Activated CD8-positive, alpha-beta T cell treated with anti-CD3 and anti-CD28 coated beads for 36 hours (primary cell): ENCODE results near the gene ARHGAP20. TPM values are rescaled to one million over a fixed set of nuclear protein-coding genes. Genes with fewer than 3 reads are reported as not detected.

Source experiments
- ATAC-seq: fragments of 200-7000 bp; cut with Tn5 transposase; one replicate; pipeline ENCODE4 v1.10.0; 2021; ENCODE audit warnings: mild to moderate bottlenecking, moderate library complexity
- CTCF ChIA-PET: fragments of 350-600 bp; sonication (Branson Sonifier 250); formaldehyde crosslinking; loops from one replicate; lab custom pipeline; 2021; ENCODE audit warnings: antibody characterized with exemption; lab: Charles Lee
- POLR2A ChIA-PET: fragments of 350-600 bp; sonication (Branson Sonifier 250); formaldehyde crosslinking; loops from one replicate; lab custom pipeline; 2021; ENCODE audit warnings: antibody characterized with exemption; lab: Charles Lee
- DNase-seq: peaks from one replicate; pipeline ENCODE4 v3.0.0-alpha.2; 2020
- H3K27ac Mint-ChIP-seq: one replicate; pipeline ENCODE4 v1.8.0; 2021; ENCODE audit warnings: mild to moderate bottlenecking, mixed read lengths
- H3K27me3 Mint-ChIP-seq: one replicate; pipeline ENCODE4 v1.8.0; 2021; ENCODE audit warnings: mixed read lengths
- H3K36me3 Mint-ChIP-seq: one replicate; pipeline ENCODE4 v1.8.0; 2021; ENCODE audit warnings: low read depth, mixed read lengths
- H3K4me1 Mint-ChIP-seq: one replicate; pipeline ENCODE4 v1.8.0; 2021; ENCODE audit warnings: low read depth, mixed read lengths
- H3K4me3 Mint-ChIP-seq: one replicate; pipeline ENCODE4 v1.8.0; 2021; ENCODE audit warnings: mild to moderate bottlenecking, moderate library complexity, mixed read lengths
- H3K9me3 Mint-ChIP-seq: one replicate; pipeline ENCODE4 v1.8.0; 2021; ENCODE audit warnings: mixed read lengths
- intact Hi-C: fragments of 100-400 bp; cut with micrococcal nuclease; formaldehyde crosslinking; loops from one replicate; pipeline ENCODE4 v1.10.0; 2022
- total RNA-seq, 2 experiments: library from RNA; stranded (reverse); gene quantifications; one replicate each; pipeline ENCODE4 v1.2.3, GENCODE V29; 2021
- TF ChIP-seq, protein P1 (sequence below): fragments of 200-600 bp; IDR thresholded peaks from one replicate; pipeline ENCODE4 v1.8.0; 2022; ENCODE audit warnings: antibody characterized with exemption, mild to moderate bottlenecking

ARHGAP20 gene
- total RNA-seq, 2 experiments from 2014 or later, result 0.25 to 0.45 TPM

- ChIA-PET POLR2A (no interaction called here), CTCF (no interaction called here)
- Mint-ChIP-seq H3K27ac (no peak overlapping the region), H3K4me1 (no peaks in the 10 kb centered on the region), H3K9me3 (peaks cover 3% of the 10 kb centered on the region), H3K4me3 (no peak overlapping the region), H3K27me3 (peaks cover 2% of the 10 kb centered on the region), H3K36me3 (no peaks in the 10 kb centered on the region)
- TF ChIP-seq, protein P1, sequence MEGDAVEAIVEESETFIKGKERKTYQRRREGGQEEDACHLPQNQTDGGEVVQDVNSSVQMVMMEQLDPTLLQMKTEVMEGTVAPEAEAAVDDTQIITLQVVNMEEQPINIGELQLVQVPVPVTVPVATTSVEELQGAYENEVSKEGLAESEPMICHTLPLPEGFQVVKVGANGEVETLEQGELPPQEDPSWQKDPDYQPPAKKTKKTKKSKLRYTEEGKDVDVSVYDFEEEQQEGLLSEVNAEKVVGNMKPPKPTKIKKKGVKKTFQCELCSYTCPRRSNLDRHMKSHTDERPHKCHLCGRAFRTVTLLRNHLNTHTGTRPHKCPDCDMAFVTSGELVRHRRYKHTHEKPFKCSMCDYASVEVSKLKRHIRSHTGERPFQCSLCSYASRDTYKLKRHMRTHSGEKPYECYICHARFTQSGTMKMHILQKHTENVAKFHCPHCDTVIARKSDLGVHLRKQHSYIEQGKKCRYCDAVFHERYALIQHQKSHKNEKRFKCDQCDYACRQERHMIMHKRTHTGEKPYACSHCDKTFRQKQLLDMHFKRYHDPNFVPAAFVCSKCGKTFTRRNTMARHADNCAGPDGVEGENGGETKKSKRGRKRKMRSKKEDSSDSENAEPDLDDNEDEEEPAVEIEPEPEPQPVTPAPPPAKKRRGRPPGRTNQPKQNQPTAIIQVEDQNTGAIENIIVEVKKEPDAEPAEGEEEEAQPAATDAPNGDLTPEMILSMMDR, result no peak
- intact Hi-C loops, result no loop called here
- DNase-seq (no peak), ATAC-seq (no peak)
Measured at GRCh38 chr11:110599207-110599606, 113.0 kb downstream of the ARHGAP20 start.

DNA sequence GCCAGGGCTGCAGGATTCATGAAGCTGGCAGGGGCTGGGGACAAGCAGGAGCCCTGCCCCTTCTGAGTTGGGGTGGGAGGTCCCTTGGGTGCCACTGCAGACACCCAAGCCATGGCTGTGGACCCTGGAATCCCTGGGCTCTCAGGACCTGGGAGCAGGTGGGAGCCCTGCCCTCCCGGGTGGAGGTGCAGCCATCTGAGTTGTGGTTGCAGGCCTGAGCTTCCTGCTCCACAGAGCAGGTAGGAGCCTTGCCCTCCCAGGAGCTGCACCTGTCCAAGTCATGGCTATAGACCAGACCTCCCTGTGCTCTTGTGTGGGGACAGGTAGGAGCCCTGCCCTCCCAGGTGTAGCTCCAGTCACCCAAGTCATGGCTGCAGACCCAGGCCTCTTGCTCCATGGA lies 113.5 kb downstream of the ARHGAP20 start:
- Mint-ChIP-seq H3K4me3 (no peak overlapping the region), H3K4me1 (no peaks in the 10 kb centered on the region), H3K27ac (no peak overlapping the region), H3K9me3 (peaks cover 3% of the 10 kb centered on the region), H3K36me3 (no peaks in the 10 kb centered on the region), H3K27me3 (peaks cover 2% of the 10 kb centered on the region)
- DNase-seq (no peak), ATAC-seq (no peak)
- TF ChIP-seq, protein P1, result no peak
- ChIA-PET CTCF (no interaction called here), POLR2A (no interaction called here)
- intact Hi-C loops, result no loop called here

- no peaks in the 10 kb centered on the region for H3K4me1 Mint-ChIP-seq
- no peak overlapping the region for H3K4me3 Mint-ChIP-seq
- intact Hi-C loops, result no loop called here
- DNase-seq, result no peak
- peaks cover 3% of the 10 kb centered on the region for H3K27me3 Mint-ChIP-seq
- no peak for ATAC-seq
- no peaks in the 10 kb centered on the region for H3K9me3 Mint-ChIP-seq
- POLR2A ChIA-PET, result no interaction called here
- TF ChIP-seq, protein P1, result no peak
- no peaks in the 10 kb centered on the region for H3K36me3 Mint-ChIP-seq
- no peak overlapping the region for H3K27ac Mint-ChIP-seq
- CTCF ChIA-PET, result interaction anchor here (1.3 kb wide), 1 partner anchor 642 kb away, joined by 3 read pairs; no protein-coding TSS in a partner anchor
Measured at GRCh38 chr11:110587972-110588371, 124.3 kb downstream of the ARHGAP20 start.

GRCh38 chr11:110587129-110587528 lies 125.1 kb downstream of the ARHGAP20 start:
- TF ChIP-seq, protein P1, result no peak
- Mint-ChIP-seq H3K36me3 (no peaks in the 10 kb centered on the region), H3K27ac (no peak overlapping the region), H3K9me3 (no peaks in the 10 kb centered on the region), H3K27me3 (no peaks in the 10 kb centered on the region), H3K4me1 (no peaks in the 10 kb centered on the region), H3K4me3 (no peak overlapping the region)
- DNase-seq (no peak), ATAC-seq (no peak)
- ChIA-PET CTCF (interaction anchor here (1.3 kb wide), 1 partner anchor 643 kb away, joined by 3 read pairs; no protein-coding TSS in a partner anchor), POLR2A (no interaction called here)
- intact Hi-C loops, result no loop called here

DNA sequence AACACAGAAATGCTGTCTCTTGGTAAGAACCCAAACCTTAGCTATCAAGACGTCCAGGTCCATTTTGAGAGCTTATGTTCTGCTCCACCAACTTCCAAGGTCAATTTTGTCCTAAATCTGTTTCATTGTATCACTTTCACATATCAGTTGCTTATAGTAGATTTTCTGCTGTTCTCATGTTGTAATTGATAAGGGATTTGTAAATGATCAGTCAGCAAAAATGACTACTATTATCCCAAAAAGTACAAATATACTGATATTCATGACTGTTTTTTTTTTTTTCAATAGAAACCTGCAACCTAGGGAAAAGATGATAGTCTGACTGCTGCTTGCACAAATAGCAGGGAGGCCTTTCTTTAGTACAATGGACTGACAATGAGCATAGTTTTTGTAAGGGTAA lies 128.1 kb downstream of the ARHGAP20 start:
- ATAC-seq (no peak), DNase-seq (no peak)
- ChIA-PET CTCF (no interaction called here), POLR2A (no interaction called here)
- Mint-ChIP-seq H3K36me3 (no peaks in the 10 kb centered on the region), H3K27me3 (no peaks in the 10 kb centered on the region), H3K9me3 (no peaks in the 10 kb centered on the region), H3K4me3 (no peak overlapping the region), H3K4me1 (no peaks in the 10 kb centered on the region), H3K27ac (no peak overlapping the region)
- TF ChIP-seq, protein P1, result no peak
- intact Hi-C loops, result no loop called here
